ENCODE results near the gene SCN1A.

DNA sequence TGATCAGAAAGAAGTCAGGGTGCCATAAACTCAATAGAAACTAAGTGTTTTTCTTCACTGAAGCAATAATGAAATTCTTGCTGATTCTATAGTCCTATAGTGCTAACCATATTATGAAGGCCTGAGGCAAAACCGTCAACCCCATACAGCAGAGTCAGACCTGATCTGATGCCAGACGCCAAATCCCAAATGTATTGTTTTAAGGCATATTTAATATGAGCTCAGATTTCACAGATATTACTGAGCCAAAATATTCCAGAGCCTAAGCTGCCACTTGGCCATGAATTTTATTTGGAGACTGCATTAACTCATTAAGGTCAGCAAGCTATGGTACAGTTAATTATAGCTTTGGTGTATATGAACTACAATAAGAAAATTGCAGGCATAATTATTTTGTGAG, 53.4 kb downstream of the SCN1A start:
- TF ChIP-seq, protein P1, sequence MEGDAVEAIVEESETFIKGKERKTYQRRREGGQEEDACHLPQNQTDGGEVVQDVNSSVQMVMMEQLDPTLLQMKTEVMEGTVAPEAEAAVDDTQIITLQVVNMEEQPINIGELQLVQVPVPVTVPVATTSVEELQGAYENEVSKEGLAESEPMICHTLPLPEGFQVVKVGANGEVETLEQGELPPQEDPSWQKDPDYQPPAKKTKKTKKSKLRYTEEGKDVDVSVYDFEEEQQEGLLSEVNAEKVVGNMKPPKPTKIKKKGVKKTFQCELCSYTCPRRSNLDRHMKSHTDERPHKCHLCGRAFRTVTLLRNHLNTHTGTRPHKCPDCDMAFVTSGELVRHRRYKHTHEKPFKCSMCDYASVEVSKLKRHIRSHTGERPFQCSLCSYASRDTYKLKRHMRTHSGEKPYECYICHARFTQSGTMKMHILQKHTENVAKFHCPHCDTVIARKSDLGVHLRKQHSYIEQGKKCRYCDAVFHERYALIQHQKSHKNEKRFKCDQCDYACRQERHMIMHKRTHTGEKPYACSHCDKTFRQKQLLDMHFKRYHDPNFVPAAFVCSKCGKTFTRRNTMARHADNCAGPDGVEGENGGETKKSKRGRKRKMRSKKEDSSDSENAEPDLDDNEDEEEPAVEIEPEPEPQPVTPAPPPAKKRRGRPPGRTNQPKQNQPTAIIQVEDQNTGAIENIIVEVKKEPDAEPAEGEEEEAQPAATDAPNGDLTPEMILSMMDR (IDR thresholded peaks at IDR 0.05), result no peak
- TF ChIP-seq POLR2A (IDR thresholded peaks at IDR 0.05), result no peak
